Measurements from ENCODE around the gene TTC8. TPM values are rescaled to one million over a fixed set of nuclear protein-coding genes. Genes with fewer than 3 reads are reported as not detected.

The TTC8 gene
- total and polyA plus RNA-seq, 2 donors (not counting 3 experiments of a cell fraction or from before 2014, with no cell fraction given), result 11.9 to 16.3 TPM

GRCh38 chr14:88849716-88850115 lies 25.3 kb downstream of the TTC8 start:
- no TSS peak for BruUV-seq (replicated peaks)
- Histone ChIP-seq H3K27me3 (ENCODE audit: control insufficient read depth in 2 of 2, insufficient read depth in 2 of 2, low read length in 2 of 2) (no peaks in the 10 kb centered on the region), H3K4me1 (ENCODE audit: control insufficient read depth, extremely low read depth, insufficient read depth, low read length) (no peaks in the 10 kb centered on the region), H3K79me2 (ENCODE audit: control insufficient read depth, insufficient read depth, low read length) (no peaks in the 10 kb centered on the region), H4K20me1 (replicated peaks; ENCODE audit: control insufficient read depth, extremely low read depth, insufficient read depth, low read length) (no peaks in the 10 kb centered on the region), H3K27ac (ENCODE audit: insufficient read depth, low read depth, low read length) (no peak overlapping the region), H3K4me2 (ENCODE audit: insufficient read depth, low read length) (no peak overlapping the region), H3K9ac (replicated peaks; ENCODE audit: extremely low read depth, insufficient read depth, low read length) (no peak overlapping the region), H3K9me1 (replicated peaks; ENCODE audit: control insufficient read depth, extremely low read depth, insufficient read depth, low read length) (no peaks in the 10 kb centered on the region), H3K36me3 (ENCODE audit: control insufficient read depth in 2 of 2, extremely low read depth in 1 of 2, insufficient read depth in 2 of 2, low read length in 2 of 2) (no peaks in the 10 kb centered on the region), H3K4me3 (replicated peaks in 1 of 3; ENCODE audit: insufficient read depth in 1 of 3, low read depth in 1 of 3, low read length in 3 of 3) (no peak overlapping the region), H3K9me3 (replicated peaks; ENCODE audit: control insufficient read depth, insufficient read depth, low read length) (no peaks in the 10 kb centered on the region), H2AFZ (ENCODE audit: low read depth, low read length) (no peak overlapping the region)
- DNase-seq (ENCODE audit: low read depth, low spot score), result no peak
- no peak for FAIRE-seq
- dilution Hi-C loops (cut with MboI; ENCODE audit: extremely low pct_ligation_motif_present, low sequenced_read_pairs), result no loop called here
- POLR2A ChIA-PET, result no interaction called here
- no peak for TF ChIP-seq MYC (IDR thresholded peaks at IDR 0.05; ENCODE audit: low read depth, low read length)
- TF ChIP-seq CTCF (IDR thresholded peaks at IDR 0.05; ENCODE audit: extremely low read depth in 1 of 2, insufficient read depth in 1 of 2, low read depth in 1 of 2, low read length in 2 of 2), result no peak
- TF ChIP-seq POLR2AphosphoS5 (IDR thresholded peaks at IDR 0.05; ENCODE audit: insufficient read depth, low read depth, low read length), result no peak
- no peak for TF ChIP-seq FOS (IDR thresholded peaks at IDR 0.05; ENCODE audit: borderline replicate concordance, insufficient read depth, low read length)
- TF ChIP-seq JUN (IDR thresholded peaks at IDR 0.05; ENCODE audit: borderline replicate concordance, insufficient read depth, insufficient read length, low read depth), result no peak
- no peak for TF ChIP-seq EZH2 (IDR thresholded peaks at IDR 0.05; ENCODE audit: borderline replicate concordance, low read depth, low read length, severe bottlenecking)
- TF ChIP-seq GATA2 (IDR thresholded peaks at IDR 0.05; ENCODE audit: insufficient read depth, insufficient read length, low read depth, low read length), result no peak
- TF ChIP-seq POLR2A (IDR thresholded peaks at IDR 0.05; ENCODE audit: low read depth, low read length), result no peak
- intact Hi-C loops (cut with micrococcal nuclease), result no loop called here
- CTCF ChIA-PET, result interaction anchor here (1.3 kb wide), 1 partner anchor 15 kb away, joined by 3 read pairs; no protein-coding TSS in a partner anchor
